Measurements from ENCODE around the gene ITPR1. TPM values are rescaled to one million over a fixed set of nuclear protein-coding genes. Genes with fewer than 3 reads are reported as not detected.

The ITPR1 gene
- total RNA-seq, 1 donor from 2014 or later, result 11.2 TPM

DNA sequence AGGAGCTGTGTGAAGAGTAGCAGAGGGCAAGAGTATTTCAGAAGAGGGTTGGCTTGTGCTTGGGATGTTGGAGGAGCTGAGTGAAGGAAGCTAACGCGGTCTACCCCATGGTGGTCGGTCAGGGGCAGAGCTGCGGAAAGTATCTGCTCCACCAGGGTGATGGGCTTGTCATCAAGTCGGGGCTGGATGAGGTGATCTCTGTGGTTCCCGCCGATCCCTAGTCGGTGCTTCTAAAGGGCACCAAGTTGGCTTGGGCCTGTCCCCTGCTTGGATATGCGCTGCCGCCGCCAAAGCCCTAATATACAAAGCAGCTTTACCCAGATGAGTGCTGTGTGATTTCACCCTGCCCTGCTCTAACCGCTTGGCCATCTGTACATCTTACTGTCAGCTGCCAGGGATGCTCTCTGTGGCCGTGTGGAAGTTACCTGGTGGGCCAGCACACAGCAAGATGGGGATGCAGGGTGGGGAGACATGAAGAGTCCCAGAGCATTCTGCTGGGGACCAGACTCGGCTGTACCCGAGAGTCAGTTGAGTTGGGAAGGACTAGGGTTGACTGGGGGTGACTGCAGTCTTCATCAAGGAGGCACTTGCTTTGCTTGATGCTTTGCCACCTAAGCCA, 260.0 kb downstream of the ITPR1 start:
- H3K27ac Mint-ChIP-seq, result no peak overlapping the region
- H3K36me3 Mint-ChIP-seq (ENCODE audit: insufficient read depth), result no peaks in the 10 kb centered on the region
- peaks cover 3% of the 10 kb centered on the region for H3K9me3 Mint-ChIP-seq (ENCODE audit: low read depth)
- H3K4me3 Mint-ChIP-seq (ENCODE audit: low read depth), result no peak overlapping the region
- peaks cover 27% of the 10 kb centered on the region for H3K4me1 Mint-ChIP-seq (ENCODE audit: low read depth)
- TF ChIP-seq, protein P1, sequence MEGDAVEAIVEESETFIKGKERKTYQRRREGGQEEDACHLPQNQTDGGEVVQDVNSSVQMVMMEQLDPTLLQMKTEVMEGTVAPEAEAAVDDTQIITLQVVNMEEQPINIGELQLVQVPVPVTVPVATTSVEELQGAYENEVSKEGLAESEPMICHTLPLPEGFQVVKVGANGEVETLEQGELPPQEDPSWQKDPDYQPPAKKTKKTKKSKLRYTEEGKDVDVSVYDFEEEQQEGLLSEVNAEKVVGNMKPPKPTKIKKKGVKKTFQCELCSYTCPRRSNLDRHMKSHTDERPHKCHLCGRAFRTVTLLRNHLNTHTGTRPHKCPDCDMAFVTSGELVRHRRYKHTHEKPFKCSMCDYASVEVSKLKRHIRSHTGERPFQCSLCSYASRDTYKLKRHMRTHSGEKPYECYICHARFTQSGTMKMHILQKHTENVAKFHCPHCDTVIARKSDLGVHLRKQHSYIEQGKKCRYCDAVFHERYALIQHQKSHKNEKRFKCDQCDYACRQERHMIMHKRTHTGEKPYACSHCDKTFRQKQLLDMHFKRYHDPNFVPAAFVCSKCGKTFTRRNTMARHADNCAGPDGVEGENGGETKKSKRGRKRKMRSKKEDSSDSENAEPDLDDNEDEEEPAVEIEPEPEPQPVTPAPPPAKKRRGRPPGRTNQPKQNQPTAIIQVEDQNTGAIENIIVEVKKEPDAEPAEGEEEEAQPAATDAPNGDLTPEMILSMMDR (IDR thresholded peaks at IDR 0.05; ENCODE audit: unreplicated experiment), result no peak
- no peak for DNase-seq (ENCODE audit: low spot score, unreplicated experiment)
- peaks cover 11% of the 10 kb centered on the region for H3K27me3 Mint-ChIP-seq

DNA sequence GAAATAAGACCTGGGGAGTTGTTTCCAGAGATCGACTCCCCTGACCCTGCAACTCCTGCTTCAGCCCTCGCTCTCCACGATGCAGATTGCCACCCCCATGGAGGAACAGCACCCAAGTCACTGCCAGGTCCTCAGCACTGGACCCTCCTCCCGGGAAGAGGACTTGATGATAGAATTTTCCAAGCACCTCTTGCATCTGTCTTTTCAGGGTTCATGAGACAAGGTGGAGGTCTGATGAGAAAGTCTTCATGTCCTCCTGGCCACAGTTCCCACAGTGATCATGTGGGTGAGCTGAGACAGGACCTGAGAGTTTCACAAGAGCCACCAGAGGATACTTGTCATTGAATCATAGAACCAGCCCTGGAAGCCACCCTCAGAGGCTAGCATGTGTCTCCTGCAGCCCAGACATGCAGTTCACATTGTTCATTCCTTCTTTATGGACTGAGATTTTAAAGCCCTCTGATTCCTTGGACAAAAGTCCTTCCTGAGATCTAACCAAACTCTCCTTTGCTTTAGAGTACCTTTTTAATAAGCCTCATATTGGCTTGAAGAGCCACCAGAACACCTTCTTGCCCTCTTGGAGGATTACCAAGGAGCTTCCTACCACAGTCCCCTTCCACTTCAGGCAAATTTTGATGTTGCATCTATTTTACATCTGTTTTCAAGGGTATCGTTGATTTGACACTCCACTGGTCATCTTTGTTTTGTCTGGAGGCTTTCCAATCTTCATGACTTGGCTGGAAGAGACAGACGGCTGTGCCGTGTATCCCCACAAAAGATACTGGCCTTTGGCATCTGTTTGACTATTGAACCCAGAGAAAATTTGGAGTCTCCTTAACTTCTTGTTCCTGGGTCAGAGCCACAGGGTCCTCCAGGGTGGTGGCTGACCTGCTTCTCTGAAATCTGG, 261.3 kb downstream of the ITPR1 start:
- Mint-ChIP-seq H3K4me3 (ENCODE audit: low read depth) (no peak overlapping the region), H3K4me1 (ENCODE audit: low read depth) (peaks cover 33% of the 10 kb centered on the region), H3K27me3 (peaks cover 4% of the 10 kb centered on the region), H3K27ac (no peak overlapping the region), H3K36me3 (ENCODE audit: insufficient read depth) (no peaks in the 10 kb centered on the region), H3K9me3 (ENCODE audit: low read depth) (peaks cover 3% of the 10 kb centered on the region)
- TF ChIP-seq, protein P1 (IDR thresholded peaks at IDR 0.05; ENCODE audit: unreplicated experiment), result no peak
- no peak for DNase-seq (ENCODE audit: low spot score, unreplicated experiment)

DNA sequence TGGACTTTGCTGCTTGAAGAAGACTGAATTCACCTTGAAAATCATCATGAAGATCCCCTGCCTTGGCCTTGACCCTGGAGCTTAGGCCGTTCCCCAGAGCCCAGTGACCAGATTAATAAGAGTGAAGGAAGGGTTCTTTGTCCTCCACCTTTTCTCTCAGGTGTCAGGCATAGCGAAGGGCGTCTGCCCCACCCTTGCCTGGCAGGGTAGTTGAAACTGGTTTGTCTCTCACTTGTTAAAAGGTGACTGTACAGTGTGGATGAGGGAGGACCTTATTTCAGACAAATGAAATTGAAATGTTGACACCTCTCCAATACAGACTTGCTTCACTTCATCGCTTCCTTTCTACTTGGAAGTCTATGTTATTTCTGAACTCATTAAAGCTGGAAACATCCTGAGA, 262.4 kb downstream of the ITPR1 start:
- H3K9me3 Mint-ChIP-seq (ENCODE audit: low read depth), result peaks cover 5% of the 10 kb centered on the region
- H3K36me3 Mint-ChIP-seq (ENCODE audit: insufficient read depth), result no peaks in the 10 kb centered on the region
- H3K4me1 Mint-ChIP-seq (ENCODE audit: low read depth), result peaks cover 35% of the 10 kb centered on the region
- no peak overlapping the region for H3K4me3 Mint-ChIP-seq (ENCODE audit: low read depth)
- peaks cover 3% of the 10 kb centered on the region for H3K27me3 Mint-ChIP-seq
- TF ChIP-seq, protein P1 (IDR thresholded peaks at IDR 0.05; ENCODE audit: unreplicated experiment), result no peak
- H3K27ac Mint-ChIP-seq, result no peak overlapping the region
- DNase-seq (ENCODE audit: low spot score, unreplicated experiment), result no peak

DNA sequence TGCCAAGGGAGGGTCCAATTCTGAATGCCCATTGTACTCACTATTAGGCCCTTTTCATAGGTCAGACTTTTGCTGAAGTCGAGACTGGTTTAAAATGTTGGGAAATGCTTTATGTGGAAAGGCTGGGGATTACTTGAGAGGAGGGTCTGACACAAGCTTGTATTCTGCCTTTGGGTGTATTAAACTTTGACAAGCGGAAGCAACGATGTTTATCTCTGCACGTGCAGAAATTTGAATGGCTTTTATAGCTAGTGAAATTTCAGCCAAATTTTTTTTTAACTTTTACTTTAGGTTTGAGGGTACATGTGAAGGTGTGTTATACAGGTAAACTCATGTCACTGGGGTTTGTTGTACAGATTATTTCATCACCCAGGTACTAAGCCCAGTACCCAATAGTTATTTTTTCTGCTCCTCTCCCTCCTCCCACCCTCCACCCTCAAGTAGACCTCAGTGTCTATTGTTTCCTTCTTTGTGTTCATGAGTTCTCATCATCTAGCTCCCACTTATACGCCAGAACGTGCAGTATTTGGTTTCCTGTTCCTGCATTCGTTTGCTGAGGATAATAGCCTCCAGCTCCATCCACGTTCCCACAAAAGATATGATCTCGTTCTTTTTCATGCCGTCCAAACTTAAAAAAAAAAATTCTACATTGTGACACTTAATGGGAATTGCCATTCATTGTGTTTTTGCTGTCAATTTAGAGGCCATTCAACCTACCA, 263.1 kb downstream of the ITPR1 start:
- DNase-seq (ENCODE audit: low spot score, unreplicated experiment), result no peak
- Mint-ChIP-seq H3K9me3 (ENCODE audit: low read depth) (peaks cover 7% of the 10 kb centered on the region), H3K4me1 (ENCODE audit: low read depth) (peaks cover 31% of the 10 kb centered on the region), H3K36me3 (ENCODE audit: insufficient read depth) (peaks cover 1% of the 10 kb centered on the region), H3K4me3 (ENCODE audit: low read depth) (no peak overlapping the region), H3K27me3 (peaks cover 3% of the 10 kb centered on the region), H3K27ac (no peak overlapping the region)
- TF ChIP-seq, protein P1 (IDR thresholded peaks at IDR 0.05; ENCODE audit: unreplicated experiment), result no peak
